HepG2 (cell line): ENCODE data around the gene FERMT2. TPM values are rescaled to one million over a fixed set of nuclear protein-coding genes. Genes with fewer than 3 reads are reported as not detected.

ENCODE experiments used
- CENPT ChIP-seq: sonication (generic); formaldehyde crosslinking; IDR thresholded peaks from 2 replicates; pipeline ENCODE4 v1.8.0; 2022; ENCODE audit warnings: low read depth, mild to moderate bottlenecking, moderate library complexity, missing genetic modification reagents
- DBP ChIP-seq: sonication (generic); formaldehyde crosslinking; IDR thresholded peaks from 2 replicates; pipeline ENCODE4 v1.4.0; 2020; ENCODE audit warnings: missing genetic modification reagents; ENCODE audit errors: not compliant biosample characterization
- DMAP1 ChIP-seq: IDR thresholded peaks from 2 replicates; pipeline ENCODE4 v1.6.1; 2016
- FOXC1 ChIP-seq: sonication (generic); formaldehyde crosslinking; IDR thresholded peaks from 2 replicates; pipeline ENCODE4 v1.8.0; 2022; ENCODE audit warnings: mild to moderate bottlenecking, missing genetic modification reagents, borderline replicate concordance
- KDM4B ChIP-seq: sonication (generic); formaldehyde crosslinking; IDR thresholded peaks from 2 replicates; pipeline ENCODE4 v1.4.0; 2020; ENCODE audit warnings: missing genetic modification reagents
- MLX ChIP-seq: IDR thresholded peaks from 2 replicates; pipeline ENCODE4 v1.6.1; 2016
- SAFB2 ChIP-seq: sonication (generic); formaldehyde crosslinking; IDR thresholded peaks from 2 replicates; pipeline ENCODE4 v1.5.1; 2020; ENCODE audit warnings: missing genetic modification reagents, low read depth, mild to moderate bottlenecking, borderline replicate concordance
- SALL2 ChIP-seq: sonication (generic); formaldehyde crosslinking; IDR thresholded peaks from 2 replicates; pipeline ENCODE4 v1.8.1; 2023; ENCODE audit warnings: mild to moderate bottlenecking, missing genetic modification reagents, inconsistent platforms
- STAT5B ChIP-seq: sonication (generic); formaldehyde crosslinking; IDR thresholded peaks from 2 replicates; pipeline ENCODE4 v1.4.0; 2020; ENCODE audit warnings: missing genetic modification reagents
- TIGD3 ChIP-seq: sonication (generic); formaldehyde crosslinking; IDR thresholded peaks from 2 replicates; pipeline ENCODE4 v1.5.1; 2020; ENCODE audit warnings: mild to moderate bottlenecking, missing genetic modification reagents, borderline replicate concordance
- ZMYM2 ChIP-seq: sonication (generic); formaldehyde crosslinking; IDR thresholded peaks from 2 replicates; pipeline ENCODE4 v1.8.0; 2022; ENCODE audit warnings: mild to moderate bottlenecking, missing genetic modification reagents
- ZNF160 ChIP-seq: sonication (generic); formaldehyde crosslinking; IDR thresholded peaks from 2 replicates; pipeline ENCODE4 v1.8.0; 2022; ENCODE audit warnings: mild to moderate bottlenecking, inconsistent platforms, missing genetic modification reagents
- ZNF224 ChIP-seq: sonication (generic); formaldehyde crosslinking; IDR thresholded peaks from 2 replicates; pipeline ENCODE4 v1.5.0; 2020; ENCODE audit warnings: mild to moderate bottlenecking, missing genetic modification reagents
- ZNF260 ChIP-seq: sonication (generic); formaldehyde crosslinking; IDR thresholded peaks from 2 replicates; pipeline ENCODE4 v1.4.0; 2020; ENCODE audit warnings: missing genetic modification reagents, low read depth, mild to moderate bottlenecking, borderline replicate concordance
- ZNF275 ChIP-seq: sonication (generic); formaldehyde crosslinking; IDR thresholded peaks from 2 replicates; pipeline ENCODE4 v1.8.0; 2022; ENCODE audit warnings: missing genetic modification reagents, mild to moderate bottlenecking, inconsistent platforms, borderline replicate concordance
- ZNF460 ChIP-seq: sonication (generic); formaldehyde crosslinking; IDR thresholded peaks from 2 replicates; pipeline ENCODE4 v1.5.1; 2020; ENCODE audit warnings: missing genetic modification reagents, mild to moderate bottlenecking, borderline replicate concordance
- ZNF670 ChIP-seq: sonication (generic); formaldehyde crosslinking; IDR thresholded peaks from 2 replicates; pipeline ENCODE4 v1.8.0; 2022; ENCODE audit warnings: mild to moderate bottlenecking, missing genetic modification reagents, borderline replicate concordance
- ZNF780A ChIP-seq: sonication (generic); formaldehyde crosslinking; IDR thresholded peaks from 2 replicates; pipeline ENCODE4 v1.8.0; 2022; ENCODE audit warnings: mild to moderate bottlenecking, missing genetic modification reagents, moderate library complexity
- ZNF878 ChIP-seq: sonication (generic); formaldehyde crosslinking; IDR thresholded peaks from 2 replicates; pipeline ENCODE4 v1.8.1; 2023; ENCODE audit warnings: mild to moderate bottlenecking, missing genetic modification reagents, moderate library complexity
- ZZZ3 ChIP-seq: sonication (generic); formaldehyde crosslinking; IDR thresholded peaks from 2 replicates; pipeline ENCODE4 v1.4.0; 2020; ENCODE audit warnings: missing genetic modification reagents, mild to moderate bottlenecking, borderline replicate concordance
- polyA plus RNA-seq, 8 experiments: library from polyadenylated mRNA; depleted of rRNA in 3 of 8; stranded (reverse) in 7 of 8; unstranded in 1 of 8; fragments of >200 nt; fragmentation: Illumina TruSeq in 4 of 8; extraction: Trizol in 4 of 8; gene quantifications; 2 replicates each; pipeline versions ENCODE4 v1.2.1 to v1.2.3, GENCODE V29; 2011 to 2016; ENCODE audit warnings: low read depth in 4 of 8, missing spikeins in 1 of 8, mixed read lengths in 1 of 8; ENCODE audit not compliant: insufficient read depth in 1 of 8
- total RNA-seq, 5 experiments: library from RNA; depleted of rRNA; stranded (reverse); fragments of >200 nt; fragmentation: Illumina TruSeq; extraction: Trizol; gene quantifications; 2 replicates each; pipeline ENCODE4 v1.2.3, GENCODE V29; 2016; ENCODE audit warnings: low read depth in 1 of 5
- TF ChIP-seq, protein P1 (sequence below): fragments of 450-650 bp; IDR thresholded peaks from 2 replicates; pipeline ENCODE4 v1.6.1; 2016
- TF ChIP-seq, protein P2 (sequence below): sonication (generic); formaldehyde crosslinking; IDR thresholded peaks from 2 replicates; pipeline ENCODE4 v1.5.0; 2020; ENCODE audit warnings: missing genetic modification reagents
- TF ChIP-seq, protein P3 (sequence below): sonication (generic); formaldehyde crosslinking; IDR thresholded peaks from 2 replicates; pipeline ENCODE4 v1.8.0; 2022; ENCODE audit warnings: missing genetic modification reagents, mild to moderate bottlenecking, borderline replicate concordance

The FERMT2 gene
- total and polyA plus RNA-seq, 2 of the 13 experiments (the other 11 are each of a cell fraction or from before 2014, with no cell fraction given), result 36.2 to 60.4 TPM

DNA sequence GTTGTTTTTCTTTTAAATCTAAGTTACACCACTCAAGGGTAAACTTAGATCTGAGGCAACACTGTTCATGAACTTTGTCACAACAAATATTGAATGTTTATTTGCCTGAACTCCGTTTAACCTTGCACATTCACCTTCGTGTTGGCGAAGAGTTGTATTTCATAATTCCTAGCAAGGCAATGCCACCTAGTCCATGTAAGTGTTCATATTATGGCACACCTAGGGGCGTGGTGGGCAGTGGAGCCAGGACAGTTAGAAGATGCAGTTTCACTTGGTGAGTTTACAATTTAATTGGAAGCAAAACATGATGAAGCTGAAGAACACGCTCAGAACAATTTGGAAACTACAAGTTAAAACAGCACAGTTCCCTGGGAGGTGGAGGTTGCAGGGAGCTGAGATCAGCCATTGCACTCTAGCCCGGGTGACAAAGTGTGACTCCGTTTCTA, 129.0 kb downstream of the FERMT2 start (continued):
- no peak for TF ChIP-seq ZNF275 (CRISPR knock-in tag)
- 0 out of 2 replicates have a peak, but pooled peaks have one; percentile 72 for TF ChIP-seq ZMYM2 (CRISPR knock-in tag)
- peak; percentile 48; the same call in 1 of the 2 replicates for TF ChIP-seq ZNF460 (CRISPR knock-in tag)
- peak; percentile 82 for TF ChIP-seq ZNF670 (CRISPR knock-in tag)
- TF ChIP-seq, protein P1, sequence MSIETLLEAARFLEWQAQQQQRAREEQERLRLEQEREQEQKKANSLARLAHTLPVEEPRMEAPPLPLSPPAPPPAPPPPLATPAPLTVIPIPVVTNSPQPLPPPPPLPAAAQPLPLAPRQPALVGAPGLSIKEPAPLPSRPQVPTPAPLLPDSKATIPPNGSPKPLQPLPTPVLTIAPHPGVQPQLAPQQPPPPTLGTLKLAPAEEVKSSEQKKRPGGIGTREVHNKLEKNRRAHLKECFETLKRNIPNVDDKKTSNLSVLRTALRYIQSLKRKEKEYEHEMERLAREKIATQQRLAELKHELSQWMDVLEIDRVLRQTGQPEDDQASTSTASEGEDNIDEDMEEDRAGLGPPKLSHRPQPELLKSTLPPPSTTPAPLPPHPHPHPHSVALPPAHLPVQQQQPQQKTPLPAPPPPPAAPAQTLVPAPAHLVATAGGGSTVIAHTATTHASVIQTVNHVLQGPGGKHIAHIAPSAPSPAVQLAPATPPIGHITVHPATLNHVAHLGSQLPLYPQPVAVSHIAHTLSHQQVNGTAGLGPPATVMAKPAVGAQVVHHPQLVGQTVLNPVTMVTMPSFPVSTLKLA, result no peak
- TF ChIP-seq, protein P2, sequence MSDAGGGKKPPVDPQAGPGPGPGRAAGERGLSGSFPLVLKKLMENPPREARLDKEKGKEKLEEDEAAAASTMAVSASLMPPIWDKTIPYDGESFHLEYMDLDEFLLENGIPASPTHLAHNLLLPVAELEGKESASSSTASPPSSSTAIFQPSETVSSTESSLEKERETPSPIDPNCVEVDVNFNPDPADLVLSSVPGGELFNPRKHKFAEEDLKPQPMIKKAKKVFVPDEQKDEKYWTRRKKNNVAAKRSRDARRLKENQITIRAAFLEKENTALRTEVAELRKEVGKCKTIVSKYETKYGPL (CRISPR knock-in tag), result no peak
- TF ChIP-seq CENPT, result no peak
- TF ChIP-seq ZZZ3 (CRISPR knock-in tag), result no peak
- TF ChIP-seq, protein P3, sequence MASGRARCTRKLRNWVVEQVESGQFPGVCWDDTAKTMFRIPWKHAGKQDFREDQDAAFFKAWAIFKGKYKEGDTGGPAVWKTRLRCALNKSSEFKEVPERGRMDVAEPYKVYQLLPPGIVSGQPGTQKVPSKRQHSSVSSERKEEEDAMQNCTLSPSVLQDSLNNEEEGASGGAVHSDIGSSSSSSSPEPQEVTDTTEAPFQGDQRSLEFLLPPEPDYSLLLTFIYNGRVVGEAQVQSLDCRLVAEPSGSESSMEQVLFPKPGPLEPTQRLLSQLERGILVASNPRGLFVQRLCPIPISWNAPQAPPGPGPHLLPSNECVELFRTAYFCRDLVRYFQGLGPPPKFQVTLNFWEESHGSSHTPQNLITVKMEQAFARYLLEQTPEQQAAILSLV, result no peak
- no peak for TF ChIP-seq SALL2 (CRISPR knock-in tag)
- peak; percentile 28; the same call in 1 of the 2 replicates for TF ChIP-seq FOXC1 (CRISPR knock-in tag)
- peak; percentile 85 for TF ChIP-seq MLX
- TF ChIP-seq DBP (CRISPR knock-in tag), result no peak
- TF ChIP-seq ZNF780A (CRISPR knock-in tag), result no peak
- TF ChIP-seq TIGD3 (CRISPR knock-in tag), result no peak
- no peak for TF ChIP-seq ZNF260 (CRISPR knock-in tag)
- TF ChIP-seq ZNF878, result 0 out of 2 replicates have a peak, but pooled peaks have one; percentile 43
- TF ChIP-seq SAFB2 (CRISPR knock-in tag), result no peak
- 0 out of 2 replicates have a peak, but pooled peaks have one; percentile 38 for TF ChIP-seq DMAP1
- peak; percentile 55; the same call in 1 of the 2 replicates for TF ChIP-seq ZNF224 (CRISPR knock-in tag)
- no peak; the same call in 1 of the 2 replicates for TF ChIP-seq KDM4B (CRISPR knock-in tag)
- TF ChIP-seq STAT5B (CRISPR knock-in tag), result no peak
- no peak for TF ChIP-seq ZNF160 (CRISPR knock-in tag)
